Measurements from ENCODE around the gene TMEM232. TPM values are rescaled to one million over a fixed set of nuclear protein-coding genes. Genes with fewer than 3 reads are reported as not detected.

The TMEM232 gene
- total and polyA plus RNA-seq, 2 experiments from 2014 or later: 1.3 to 1.9 TPM

GRCh38 chr5:110665184-110665726, 61.2 kb downstream of the TMEM232 start (continued):
- TF ChIP-seq REST (IDR thresholded peaks at IDR 0.05; ENCODE audit: unreplicated experiment): no peak

- Mint-ChIP-seq H3K27me3 (ENCODE audit: insufficient read depth, low read depth, poor library complexity) (no peaks in the 10 kb centered on the region), H3K4me3 (no peak overlapping the region), H3K36me3 (ENCODE audit: low read depth) (no peaks in the 10 kb centered on the region), H3K27ac (no peak overlapping the region), H3K4me1 (peaks cover 15% of the 10 kb centered on the region; the same call in 2 of the 3 replicates), H3K9me3 (no peaks in the 10 kb centered on the region)
- peaks cover 17% of the 10 kb centered on the region for H3K4me1 ChIP-seq (ENCODE audit: insufficient read depth)
- H3K27me3 ChIP-seq (ENCODE audit: insufficient read depth): no peaks in the 10 kb centered on the region
- no peak overlapping the region for H3K4me2 ChIP-seq
- no peak for ATAC-seq
- no peaks in the 10 kb centered on the region for H3K36me3 ChIP-seq (ENCODE audit: insufficient read depth)
- no peaks in the 10 kb centered on the region for H4K20me1 ChIP-seq (replicated peaks; ENCODE audit: insufficient read depth)
- no peak overlapping the region for H3K27ac ChIP-seq (ENCODE audit: low read depth)
- no peak for DNase-seq (ENCODE audit: low spot score)
- no peaks in the 10 kb centered on the region for H3K9me2 ChIP-seq (ENCODE audit: insufficient read depth)
- no peaks in the 10 kb centered on the region for H3K79me2 ChIP-seq (replicated peaks; ENCODE audit: insufficient read depth)
- H2AFZ ChIP-seq: no peak overlapping the region
- H3F3A ChIP-seq (replicated peaks; ENCODE audit: low read depth): no peaks in the 10 kb centered on the region
- no peak overlapping the region for H3K4me3 ChIP-seq
- no peak for TF ChIP-seq JUNB (IDR thresholded peaks at IDR 0.05; ENCODE audit: unreplicated experiment)
- TF ChIP-seq ZNF462 (CRISPR knock-in tag; IDR thresholded peaks at IDR 0.05): no peak
- no peak for TF ChIP-seq CTCF (conservative IDR thresholded peaks at IDR 0.05; ENCODE audit: low read depth in 2 of 2)
- TF ChIP-seq EZH2phosphoT487 (IDR thresholded peaks at IDR 0.05; ENCODE audit: unreplicated experiment): no peak
- TF ChIP-seq STAT1 (IDR thresholded peaks at IDR 0.05; ENCODE audit: unreplicated experiment): no peak
- no peak for TF ChIP-seq ETS1 (IDR thresholded peaks at IDR 0.05)
- TF ChIP-seq NANOG (IDR thresholded peaks at IDR 0.05; ENCODE audit: borderline replicate concordance): no peak
- no peak for TF ChIP-seq EZH2 (IDR thresholded peaks at IDR 0.05; ENCODE audit: low read depth, unreplicated experiment)
- no peak for TF ChIP-seq ZNF114 (CRISPR knock-in tag; IDR thresholded peaks at IDR 0.05)
- no peak for TF ChIP-seq ZNF331 (CRISPR knock-in tag; IDR thresholded peaks at IDR 0.05; ENCODE audit: low read depth)
- TF ChIP-seq CREB1 (CRISPR knock-in tag; IDR thresholded peaks at IDR 0.05; ENCODE audit: low read depth): no peak
Observed at GRCh38 chr5:110663525-110663924, 62.9 kb downstream of the TMEM232 start.
